Gastroesophageal sphincter (tissue), 3 donors: ENCODE measurements around the gene AQP6.

Experiments
- POLR2A ChIP-seq, 2 donors: fragments of 450-650 bp; IDR thresholded peaks; one replicate each; pipeline ENCODE4 v1.6.1; 2017; ENCODE audit warnings: antibody characterized with exemption in 2 of 2, mild to moderate bottlenecking in 2 of 2, moderate library complexity in 1 of 2
- TF ChIP-seq, protein P1 (sequence below), 4 experiments: fragments of 200-600 bp in 2 of 4; fragments of 450-650 bp in 2 of 4; sonication (generic) in 1 of 4; IDR thresholded peaks; one replicate each; pipeline ENCODE4 v1.5.1; 2017 to 2019; ENCODE audit warnings: antibody characterized with exemption in 4 of 4, mild to moderate bottlenecking in 2 of 4, moderate library complexity in 2 of 4

DNA sequence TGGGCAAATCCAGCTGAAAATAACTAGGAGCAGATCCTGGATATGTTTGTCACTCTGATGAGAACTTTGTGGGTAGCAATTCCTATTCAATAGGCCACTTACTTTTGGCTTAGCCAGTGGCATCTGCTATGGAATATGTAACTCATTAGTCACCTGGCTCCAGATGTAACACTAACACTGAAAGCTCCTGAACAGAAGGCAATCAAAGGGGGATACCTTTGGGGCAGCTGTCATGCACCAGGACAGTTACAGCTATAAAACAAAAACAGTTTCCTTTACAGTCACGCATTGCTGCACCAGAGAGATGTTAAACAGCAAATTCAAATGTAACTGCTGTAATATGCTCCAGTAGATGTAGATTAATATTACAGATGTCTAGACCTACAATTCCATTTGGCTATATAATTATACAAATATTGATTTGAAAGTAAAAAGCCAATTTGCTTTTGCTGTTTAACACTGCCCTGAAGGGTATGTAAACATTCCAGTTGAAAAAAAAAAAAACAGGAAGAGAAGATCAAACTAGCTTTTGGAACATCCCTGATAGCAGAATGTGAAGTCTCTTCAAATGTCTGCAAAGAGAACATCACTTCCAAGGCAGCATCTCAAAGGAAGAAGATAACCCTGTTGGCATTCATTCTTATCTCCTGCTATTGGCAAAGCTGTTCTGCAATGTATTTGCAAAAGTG is 34.2 kb downstream of the AQP6 start:
- TF ChIP-seq, protein P1, sequence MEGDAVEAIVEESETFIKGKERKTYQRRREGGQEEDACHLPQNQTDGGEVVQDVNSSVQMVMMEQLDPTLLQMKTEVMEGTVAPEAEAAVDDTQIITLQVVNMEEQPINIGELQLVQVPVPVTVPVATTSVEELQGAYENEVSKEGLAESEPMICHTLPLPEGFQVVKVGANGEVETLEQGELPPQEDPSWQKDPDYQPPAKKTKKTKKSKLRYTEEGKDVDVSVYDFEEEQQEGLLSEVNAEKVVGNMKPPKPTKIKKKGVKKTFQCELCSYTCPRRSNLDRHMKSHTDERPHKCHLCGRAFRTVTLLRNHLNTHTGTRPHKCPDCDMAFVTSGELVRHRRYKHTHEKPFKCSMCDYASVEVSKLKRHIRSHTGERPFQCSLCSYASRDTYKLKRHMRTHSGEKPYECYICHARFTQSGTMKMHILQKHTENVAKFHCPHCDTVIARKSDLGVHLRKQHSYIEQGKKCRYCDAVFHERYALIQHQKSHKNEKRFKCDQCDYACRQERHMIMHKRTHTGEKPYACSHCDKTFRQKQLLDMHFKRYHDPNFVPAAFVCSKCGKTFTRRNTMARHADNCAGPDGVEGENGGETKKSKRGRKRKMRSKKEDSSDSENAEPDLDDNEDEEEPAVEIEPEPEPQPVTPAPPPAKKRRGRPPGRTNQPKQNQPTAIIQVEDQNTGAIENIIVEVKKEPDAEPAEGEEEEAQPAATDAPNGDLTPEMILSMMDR (IDR thresholded peaks at IDR 0.05): no peak
- TF ChIP-seq POLR2A (IDR thresholded peaks at IDR 0.05): no peak
